ENCODE measurements around the gene ZCCHC14.
"Not testable (repeated sequence)": the region's sequence is repeated elsewhere in the genome, so short reads cannot be mapped to it uniquely, and the experiment has no call there.

Gene ZCCHC14

DNA sequence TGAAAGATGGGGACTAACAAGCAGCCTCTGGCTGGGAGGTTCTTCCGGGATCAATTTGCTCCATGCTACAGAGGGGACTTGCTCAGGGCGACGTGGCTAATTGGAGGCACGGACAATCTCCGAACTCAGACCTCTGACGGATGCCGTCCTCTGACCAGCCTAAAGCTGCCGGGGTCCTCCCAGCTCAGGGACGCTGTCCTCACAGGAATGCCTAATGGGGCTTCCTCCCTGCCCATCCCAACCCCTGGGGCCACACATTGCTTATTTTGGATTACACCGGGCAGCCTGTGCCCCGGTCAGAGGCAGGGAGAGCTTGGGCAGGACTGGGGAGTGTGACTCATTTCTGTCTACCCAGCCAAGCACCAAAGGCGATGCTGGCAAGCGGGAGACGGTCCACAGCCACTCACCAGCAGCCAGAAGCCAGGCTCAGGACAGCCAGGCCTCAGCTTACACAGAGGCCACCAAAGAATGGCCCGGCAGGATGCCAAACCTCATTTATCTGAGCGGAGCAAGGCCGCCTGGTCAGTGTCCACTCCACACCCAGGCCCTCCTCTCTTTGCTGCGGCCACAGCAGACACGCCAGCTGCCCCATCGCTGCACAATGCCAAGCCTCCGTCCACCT, 25.7 kb upstream of the ZCCHC14 start:
- not testable (repeated sequence) for H3K4me3 ChIP-seq (ENCODE audit: low read depth in 1 of 2, low read length in 1 of 2); H3K36me3 ChIP-seq; H3K27ac ChIP-seq; H3K4me1 ChIP-seq (ENCODE audit: control insufficient read depth in 1 of 2, insufficient read depth in 1 of 2, low read depth in 1 of 2, low read length in 1 of 2); H3K9me3 ChIP-seq
- H3K27me3 ChIP-seq = peaks cover 40% of the 10 kb centered on the region

DNA sequence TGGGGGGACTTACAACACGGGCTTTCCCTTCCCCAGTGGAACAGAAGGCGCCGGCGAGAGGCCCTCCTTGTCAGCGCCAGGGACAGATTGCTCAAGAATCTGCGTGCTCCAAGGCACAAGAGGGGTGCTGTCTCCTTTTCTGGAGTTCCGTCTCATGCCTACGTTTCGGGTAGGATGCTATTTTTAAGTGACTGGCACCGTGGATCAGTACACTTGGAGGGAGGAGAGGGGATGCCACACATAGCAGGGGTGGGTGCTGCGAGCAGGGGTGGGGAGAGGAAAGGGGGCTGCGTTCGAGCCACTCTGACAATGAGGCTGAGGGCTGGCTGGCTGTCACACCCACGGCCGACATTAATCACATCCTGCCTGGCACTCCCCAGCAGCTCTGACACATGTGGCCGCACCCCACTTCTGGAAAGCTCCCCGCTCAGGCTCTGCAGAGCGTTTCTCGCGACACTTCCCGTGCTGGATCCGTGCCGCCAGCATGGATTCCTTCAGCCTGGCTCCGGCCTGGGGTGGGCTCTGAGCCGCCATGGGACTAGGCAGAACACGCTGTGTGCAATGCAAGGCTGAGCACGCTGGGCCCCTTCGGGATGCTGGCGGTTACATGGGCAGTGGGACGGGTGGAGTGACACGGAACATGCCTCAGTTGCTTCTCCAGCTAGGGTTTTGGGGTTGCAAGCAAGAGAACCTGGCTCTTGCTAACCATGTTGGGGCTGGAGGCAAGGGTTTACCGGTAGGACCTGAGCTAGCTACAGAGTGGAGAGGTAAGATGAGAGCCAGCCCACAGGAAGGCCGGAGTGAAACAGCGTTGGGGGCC, 25.0 kb upstream of the ZCCHC14 start:
- H3K36me3 ChIP-seq; H3K9me3 ChIP-seq; H3K4me1 ChIP-seq (ENCODE audit: control insufficient read depth in 1 of 2, insufficient read depth in 1 of 2, low read depth in 1 of 2, low read length in 1 of 2); H3K4me3 ChIP-seq (ENCODE audit: low read depth in 1 of 2, low read length in 1 of 2); H3K27ac ChIP-seq: not testable (repeated sequence)
- peaks cover 40% of the 10 kb centered on the region for H3K27me3 ChIP-seq

DNA sequence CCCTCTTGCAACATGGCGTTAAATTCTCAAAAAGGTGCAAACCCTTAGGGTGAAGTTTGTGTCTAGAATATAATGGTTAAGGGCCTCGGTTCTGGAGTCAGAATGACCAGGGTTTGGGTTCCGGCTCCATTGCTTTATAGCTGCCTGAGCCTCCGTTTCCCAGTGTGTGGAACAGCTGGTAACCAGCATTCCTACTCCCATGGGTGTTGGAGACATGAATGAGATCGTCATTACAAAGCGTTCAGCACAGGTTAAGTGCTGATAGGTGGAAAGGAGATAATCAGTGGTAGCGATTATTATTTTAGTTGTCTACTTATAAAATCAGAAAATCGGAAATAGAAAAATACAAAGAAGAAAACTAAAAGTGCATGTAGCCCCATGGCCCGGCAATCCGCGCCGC, 23.5 kb upstream of the ZCCHC14 start:
- TF ChIP-seq, protein P1, sequence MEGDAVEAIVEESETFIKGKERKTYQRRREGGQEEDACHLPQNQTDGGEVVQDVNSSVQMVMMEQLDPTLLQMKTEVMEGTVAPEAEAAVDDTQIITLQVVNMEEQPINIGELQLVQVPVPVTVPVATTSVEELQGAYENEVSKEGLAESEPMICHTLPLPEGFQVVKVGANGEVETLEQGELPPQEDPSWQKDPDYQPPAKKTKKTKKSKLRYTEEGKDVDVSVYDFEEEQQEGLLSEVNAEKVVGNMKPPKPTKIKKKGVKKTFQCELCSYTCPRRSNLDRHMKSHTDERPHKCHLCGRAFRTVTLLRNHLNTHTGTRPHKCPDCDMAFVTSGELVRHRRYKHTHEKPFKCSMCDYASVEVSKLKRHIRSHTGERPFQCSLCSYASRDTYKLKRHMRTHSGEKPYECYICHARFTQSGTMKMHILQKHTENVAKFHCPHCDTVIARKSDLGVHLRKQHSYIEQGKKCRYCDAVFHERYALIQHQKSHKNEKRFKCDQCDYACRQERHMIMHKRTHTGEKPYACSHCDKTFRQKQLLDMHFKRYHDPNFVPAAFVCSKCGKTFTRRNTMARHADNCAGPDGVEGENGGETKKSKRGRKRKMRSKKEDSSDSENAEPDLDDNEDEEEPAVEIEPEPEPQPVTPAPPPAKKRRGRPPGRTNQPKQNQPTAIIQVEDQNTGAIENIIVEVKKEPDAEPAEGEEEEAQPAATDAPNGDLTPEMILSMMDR (IDR thresholded peaks at IDR 0.05) = no peak
- Histone ChIP-seq H3K27ac (no peak overlapping the region), H3K4me3 (ENCODE audit: low read depth in 1 of 2, low read length in 1 of 2) (no peak overlapping the region), H3K27me3 (peaks cover 40% of the 10 kb centered on the region), H3K9me3 (no peaks in the 10 kb centered on the region), H3K36me3 (no peaks in the 10 kb centered on the region), H3K4me1 (ENCODE audit: control insufficient read depth in 1 of 2, insufficient read depth in 1 of 2, low read depth in 1 of 2, low read length in 1 of 2) (no peaks in the 10 kb centered on the region)

DNA sequence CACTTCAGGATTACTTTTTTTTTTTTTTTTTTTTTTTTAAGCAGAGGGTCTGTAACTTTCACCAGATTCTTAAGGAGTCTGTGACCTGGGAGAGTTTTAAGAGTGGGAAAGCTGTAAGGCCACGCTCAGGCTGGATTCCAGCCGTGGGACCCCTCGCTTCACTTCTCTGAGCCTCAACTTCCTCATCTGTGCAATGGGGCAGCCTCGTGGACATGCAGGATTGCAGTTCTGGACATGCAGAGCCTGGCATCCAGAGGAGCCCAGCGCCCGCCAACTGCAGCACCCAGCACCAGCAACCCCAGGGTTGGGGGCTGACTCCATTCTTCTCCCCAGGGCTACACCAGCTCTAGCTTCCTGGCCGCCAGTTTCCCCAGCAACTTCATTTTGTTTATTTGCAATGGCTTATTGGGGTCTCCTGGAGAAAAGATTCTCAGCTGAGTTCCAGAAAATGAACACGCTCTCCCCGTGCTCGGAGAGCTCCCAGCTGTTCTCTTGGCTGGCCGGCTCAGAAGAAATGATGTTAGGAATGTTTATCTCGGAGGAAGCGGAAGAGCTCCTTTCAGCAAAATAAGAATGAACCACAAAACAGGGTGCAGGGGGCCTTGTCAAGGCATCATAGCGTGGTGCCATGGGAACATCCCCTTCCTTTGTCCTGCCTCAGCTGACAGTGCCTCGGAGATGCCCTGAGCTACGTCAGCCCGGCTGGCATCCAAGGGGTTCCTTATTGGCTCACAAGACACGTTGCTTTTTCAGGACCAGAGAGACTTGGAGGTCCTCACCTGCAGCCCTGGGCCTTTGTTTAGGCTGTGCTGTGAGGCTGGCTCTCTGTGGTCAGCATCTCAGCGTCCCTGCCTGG, 22.9 kb upstream of the ZCCHC14 start:
- H3K36me3 ChIP-seq = no peaks in the 10 kb centered on the region
- H3K4me1 ChIP-seq (ENCODE audit: control insufficient read depth in 1 of 2, insufficient read depth in 1 of 2, low read depth in 1 of 2, low read length in 1 of 2) = no peaks in the 10 kb centered on the region
- no peaks in the 10 kb centered on the region for H3K9me3 ChIP-seq
- no peak overlapping the region for H3K4me3 ChIP-seq (ENCODE audit: low read depth in 1 of 2, low read length in 1 of 2)
- peaks cover 40% of the 10 kb centered on the region for H3K27me3 ChIP-seq
- TF ChIP-seq, protein P1 (IDR thresholded peaks at IDR 0.05) = no peak
- H3K27ac ChIP-seq = no peak overlapping the region

DNA sequence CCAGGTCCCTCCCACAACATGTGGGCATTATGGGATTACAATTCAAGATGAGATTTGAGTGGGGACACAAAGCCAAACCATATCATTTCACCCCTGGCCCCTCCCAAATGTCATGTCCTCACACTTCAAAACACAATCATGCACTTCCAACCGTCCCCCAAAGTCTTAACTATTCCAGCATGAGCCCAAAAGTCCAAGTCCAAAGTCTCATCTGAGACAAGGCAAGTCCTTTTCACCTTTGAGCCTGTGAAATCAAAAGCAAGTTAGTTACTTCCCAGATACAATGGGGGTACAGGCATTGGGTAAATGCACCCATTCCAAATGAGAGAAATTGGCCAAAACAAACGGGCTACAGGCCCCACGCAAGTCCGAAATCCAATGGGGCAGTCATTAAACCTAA, 17.0 kb upstream of the ZCCHC14 start:
- H3K36me3 ChIP-seq; H3K9me3 ChIP-seq; H3K4me3 ChIP-seq (ENCODE audit: low read depth in 1 of 2, low read length in 1 of 2); H3K27me3 ChIP-seq: not testable (repeated sequence)
- H3K27ac ChIP-seq = peak overlapping the region; percentile 87
- H3K4me1 ChIP-seq (ENCODE audit: control insufficient read depth in 1 of 2, insufficient read depth in 1 of 2, low read depth in 1 of 2, low read length in 1 of 2) = peaks cover 31% of the 10 kb centered on the region in 2 experiments

DNA sequence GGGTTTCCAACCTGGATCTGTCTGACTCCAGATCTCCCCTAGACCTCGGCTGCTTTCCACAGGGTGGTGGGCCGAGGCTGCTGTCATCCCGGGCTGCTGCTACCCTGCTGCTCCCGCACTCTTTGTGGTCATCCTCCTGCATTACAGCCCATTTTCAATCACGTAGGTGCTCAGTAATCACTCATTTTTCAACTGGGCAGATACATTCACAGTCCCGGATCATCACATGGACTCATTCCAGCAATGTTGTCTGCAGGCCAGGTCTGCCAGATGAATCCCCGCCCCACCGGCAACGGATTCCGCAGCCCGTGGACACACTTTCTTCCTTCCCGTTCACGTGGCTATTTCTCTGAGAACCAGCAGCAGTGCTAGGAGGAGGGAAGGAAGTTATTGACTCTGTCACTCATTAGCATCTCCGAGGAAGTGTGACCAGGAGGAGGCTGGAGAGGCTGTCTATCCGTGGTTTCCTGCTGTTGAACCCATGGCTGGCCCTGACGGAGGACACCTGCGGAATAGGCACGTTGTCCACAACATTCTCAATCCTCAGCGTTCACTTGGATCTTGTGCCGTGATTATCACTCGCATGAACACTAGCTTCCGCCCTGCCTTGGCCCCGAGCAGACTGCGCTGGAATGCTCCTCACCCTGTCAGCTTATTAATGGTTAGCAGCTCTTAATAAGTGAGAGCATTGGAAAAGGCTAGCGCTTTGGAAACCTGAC, 14.7 kb upstream of the ZCCHC14 start:
- Histone ChIP-seq H3K4me1 (ENCODE audit: control insufficient read depth in 1 of 2, insufficient read depth in 1 of 2, low read depth in 1 of 2, low read length in 1 of 2) (peaks cover 31% of the 10 kb centered on the region in 2 experiments), H3K9me3 (no peaks in the 10 kb centered on the region), H3K36me3 (no peaks in the 10 kb centered on the region), H3K4me3 (ENCODE audit: low read depth in 1 of 2, low read length in 1 of 2) (peak overlapping the region; percentile 54), H3K27me3 (no peaks in the 10 kb centered on the region), H3K27ac (peak overlapping the region; percentile 87)
- TF ChIP-seq, protein P1 (IDR thresholded peaks at IDR 0.05) = no peak

Measured in neutrophil (primary cell).